CD4-positive, alpha-beta T cell treated with Interleukin-21 for 1 hour (primary cell): ENCODE measurements around the gene PPP1R14D.

Experiments used
- DNase-seq: peaks from one replicate; pipeline ENCODE4 v3.0.0-alpha.2; 2020

The PPP1R14D gene

DNA sequence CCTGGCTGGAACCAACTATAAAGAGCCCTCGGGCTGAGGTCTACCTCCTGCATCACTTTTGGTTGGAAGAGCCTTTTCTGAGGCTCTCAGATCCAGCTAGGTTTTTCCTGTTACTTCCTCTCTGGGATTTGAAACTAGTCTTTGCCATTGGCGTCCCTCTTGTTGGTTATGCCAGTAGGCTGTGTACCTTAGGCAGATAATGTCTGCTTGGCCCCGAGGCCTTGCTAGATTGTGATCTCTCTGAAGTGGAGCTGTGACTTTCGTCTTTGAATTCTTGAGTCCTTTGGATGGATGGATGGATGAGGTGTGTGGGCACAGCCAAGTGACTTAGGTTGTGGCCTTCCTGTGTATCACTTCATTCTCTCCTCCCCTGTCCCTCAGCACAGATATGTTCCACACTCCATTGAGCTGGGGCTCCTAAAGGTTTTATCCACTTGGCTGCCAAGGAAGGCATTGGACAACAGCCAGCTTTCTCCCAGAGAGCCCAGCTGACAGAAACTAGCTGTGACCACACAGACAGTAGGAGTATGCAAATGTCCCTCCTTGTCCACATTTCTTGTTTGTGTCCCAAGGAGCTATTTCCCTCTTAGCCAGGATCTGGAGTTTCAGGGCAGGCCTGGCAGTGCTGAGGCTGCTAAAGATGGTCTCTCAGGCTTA, 13.3 kb downstream of the PPP1R14D start:
- DNase-seq, result no peak

DNA sequence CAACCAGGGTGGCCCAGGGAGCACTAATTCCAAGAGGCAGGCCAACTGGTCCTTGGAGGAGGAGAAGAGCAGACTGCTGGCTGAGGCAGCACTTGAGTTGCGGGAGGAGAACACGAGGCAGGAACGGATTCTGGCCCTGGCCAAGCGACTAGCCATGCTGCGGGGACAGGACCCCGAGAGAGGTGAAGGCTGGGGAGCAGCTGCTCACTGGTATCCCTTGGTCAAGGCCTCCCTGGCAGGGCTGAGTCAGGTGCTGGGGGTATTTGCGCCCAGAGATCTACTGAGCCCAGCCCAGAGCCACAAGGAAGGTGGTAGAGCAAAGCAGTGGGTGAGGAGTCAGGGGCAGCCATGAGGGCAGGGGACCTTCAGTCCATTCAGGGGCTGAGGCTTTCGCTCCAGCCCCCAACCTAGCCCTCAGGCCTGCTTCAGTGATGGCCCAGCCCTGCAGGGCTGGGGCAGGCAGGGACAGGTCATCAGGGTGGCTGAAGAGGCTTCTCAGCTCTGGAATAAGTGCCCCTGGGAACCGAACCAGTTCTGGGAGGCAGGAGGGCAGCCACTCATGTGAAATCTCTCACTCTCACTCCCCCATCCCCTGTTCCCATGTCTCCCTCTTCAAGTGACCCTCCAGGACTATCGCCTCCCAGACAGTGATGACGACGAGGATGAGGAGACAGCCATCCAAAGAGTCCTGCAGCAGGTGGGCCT, 15.6 kb downstream of the PPP1R14D start:
- DNase-seq, result no peak

DNA sequence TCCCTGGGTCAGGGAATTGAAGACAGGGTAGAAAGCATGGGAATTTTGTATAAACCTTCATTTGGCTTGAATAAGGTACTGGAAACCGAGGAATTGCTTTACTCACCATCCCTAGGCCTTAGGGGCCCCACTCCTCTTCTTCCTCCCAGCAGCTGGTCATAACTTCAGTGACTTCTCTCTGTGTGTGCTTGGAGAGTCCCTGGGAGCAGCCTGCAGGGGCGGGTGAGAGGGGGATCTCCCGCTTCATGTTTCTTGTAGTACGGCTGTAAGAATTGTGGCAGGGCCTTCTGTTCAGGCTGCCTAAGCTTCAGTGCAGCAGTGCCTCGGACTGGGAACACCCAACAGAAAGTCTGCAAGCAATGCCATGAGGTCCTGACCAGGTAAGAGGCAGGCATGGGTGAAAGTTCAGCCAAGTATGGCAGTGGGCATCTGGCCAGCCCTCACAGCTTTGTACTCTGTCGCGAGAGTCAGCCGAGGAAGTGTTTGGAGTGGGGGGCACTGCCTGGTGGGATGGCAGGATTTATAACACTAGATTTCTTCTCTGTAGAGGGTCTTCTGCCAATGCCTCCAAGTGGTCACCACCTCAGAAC, 19.6 kb downstream of the PPP1R14D start:
- no peak for DNase-seq

DNA sequence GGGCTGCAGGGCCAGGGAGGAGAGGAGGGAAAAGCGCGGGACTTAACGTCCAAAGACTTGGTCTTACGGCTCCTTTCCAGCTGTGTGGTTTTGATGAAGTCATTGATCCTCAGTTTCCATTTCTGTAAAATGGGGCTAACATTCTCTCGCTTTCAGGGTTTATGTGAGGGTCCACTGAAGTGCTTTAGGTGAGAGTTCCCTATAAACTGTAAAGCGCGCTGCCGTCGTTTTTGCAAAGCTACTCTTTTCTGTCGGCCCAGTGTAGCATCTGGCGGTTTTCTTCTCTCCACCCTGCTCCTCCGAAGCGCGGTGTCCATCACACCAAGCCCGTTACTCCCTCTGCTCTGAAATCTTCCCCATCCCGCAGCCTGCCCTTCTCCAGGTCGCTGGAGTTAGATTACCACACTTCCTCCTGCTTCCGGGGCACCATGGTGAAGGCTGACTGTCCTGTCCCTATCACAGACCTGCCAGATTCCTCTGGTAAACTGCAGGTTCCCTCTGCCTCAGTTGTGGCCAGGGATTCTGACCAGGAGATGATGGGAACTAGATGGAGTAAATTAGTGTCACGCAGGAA, 20.5 kb downstream of the PPP1R14D start:
- DNase-seq, result no peak

DNA sequence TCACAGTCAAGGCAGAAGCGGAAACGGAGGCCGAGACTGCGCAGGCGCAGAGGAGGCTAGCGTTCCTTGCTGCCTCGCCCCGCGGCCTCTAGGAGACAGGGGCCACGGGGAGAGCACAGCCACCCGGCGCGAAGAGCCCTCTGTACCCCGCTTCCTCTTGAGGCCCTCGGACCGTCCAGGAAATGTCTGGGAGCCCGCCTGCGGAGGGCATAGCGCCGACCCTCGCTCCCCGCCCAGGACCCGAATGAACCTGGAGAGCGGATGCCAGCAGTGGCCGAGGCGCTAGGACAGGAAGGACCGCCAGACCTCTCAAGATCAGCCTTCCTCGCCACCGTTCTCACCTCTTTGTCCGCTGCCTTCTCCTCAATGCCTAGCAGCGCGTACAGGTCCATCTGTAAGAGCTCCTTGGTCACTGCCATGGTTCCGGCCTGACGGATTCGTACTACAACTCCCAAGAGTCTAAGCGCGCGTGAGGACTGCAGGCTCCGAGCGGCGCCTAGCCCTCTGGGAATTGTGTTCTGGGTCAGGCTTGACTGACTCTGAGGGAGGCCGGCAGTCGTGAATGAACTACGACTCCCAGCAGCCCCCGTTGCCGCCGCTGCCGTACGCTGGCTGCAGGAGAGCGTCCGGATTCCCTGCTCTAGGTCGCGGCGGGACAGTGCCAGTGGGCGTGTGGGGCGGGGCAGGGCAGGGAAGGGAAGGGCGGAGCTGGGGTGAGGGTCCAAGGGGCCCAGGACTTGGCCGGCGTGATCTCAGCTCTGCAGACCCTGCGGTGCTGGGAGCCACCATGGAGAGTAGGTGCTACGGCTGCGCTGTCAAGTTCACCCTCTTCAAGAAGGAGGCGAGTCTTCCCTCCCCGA, 21.2 kb downstream of the PPP1R14D start, which contains the start of the genes DNAJC17 and ZFYVE19:
Gene DNAJC17, minus strand, starts transcription at position 446 of the 860 bp plus-strand sequence. Its CDS starts 27 bp downstream, at position 419.
Gene ZFYVE19, plus strand, starts transcription at position 62 of the 860 bp plus-strand sequence. Its CDS starts 501 bp downstream, at position 563.
- peak; percentile 95 for DNase-seq

DNA sequence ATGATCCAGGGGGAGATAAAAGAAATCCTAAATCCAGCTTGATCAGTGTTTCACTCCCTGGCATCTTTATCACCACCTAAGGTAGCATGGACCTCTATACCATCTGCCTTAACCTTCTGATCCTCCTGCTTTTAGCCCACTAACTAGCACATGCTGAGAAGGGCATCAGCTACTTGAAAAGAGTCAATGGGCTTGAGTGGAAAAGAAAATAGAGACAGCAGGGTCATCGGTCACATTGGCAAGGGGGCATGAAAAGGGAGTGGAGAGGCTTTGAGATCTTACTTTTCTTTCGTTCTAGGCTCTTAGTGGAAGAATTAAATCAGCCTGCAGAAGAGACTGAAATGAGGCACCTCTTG, 21.9 kb downstream of the PPP1R14D start:
- DNase-seq, result no peak

DNA sequence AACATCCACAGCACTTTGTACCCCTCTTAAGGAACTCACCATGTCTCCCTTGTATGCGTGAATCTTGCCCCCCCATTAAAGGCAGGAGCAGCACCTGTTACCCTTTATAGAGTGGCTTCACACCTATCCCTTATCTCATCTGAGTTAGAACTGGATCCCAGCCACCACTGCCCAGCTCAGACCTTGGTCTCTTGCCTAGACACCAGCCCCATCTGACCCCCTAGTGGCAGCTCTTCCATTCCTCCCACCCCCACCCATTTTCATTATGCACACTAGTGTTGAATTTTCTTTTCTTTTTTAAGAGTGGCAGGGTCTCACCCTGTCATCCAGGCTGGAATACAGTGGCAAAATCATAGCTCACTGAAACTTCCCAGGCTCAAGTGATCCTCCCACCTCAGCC, 24.8 kb downstream of the PPP1R14D start:
- no peak for DNase-seq

DNA sequence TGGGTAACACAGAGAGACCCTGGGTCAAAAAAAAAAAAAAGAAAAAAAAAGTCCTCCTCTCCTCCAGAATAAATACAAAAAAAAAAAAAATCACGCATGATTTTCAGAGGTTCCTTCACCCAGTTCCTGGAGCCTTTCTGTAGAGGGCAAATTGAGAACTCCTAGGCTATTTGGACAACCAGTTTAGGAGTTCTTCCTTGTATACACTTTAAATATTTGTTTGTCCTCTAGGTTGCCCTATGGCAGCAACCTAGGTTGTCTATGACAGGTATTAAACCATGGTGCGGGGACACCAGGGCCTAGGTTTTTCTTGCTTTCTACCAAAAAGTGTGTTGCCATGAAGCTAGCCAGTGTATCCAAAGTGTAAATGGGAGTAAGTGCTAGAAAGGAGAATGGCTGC, 25.4 kb downstream of the PPP1R14D start:
- DNase-seq, result no peak

DNA sequence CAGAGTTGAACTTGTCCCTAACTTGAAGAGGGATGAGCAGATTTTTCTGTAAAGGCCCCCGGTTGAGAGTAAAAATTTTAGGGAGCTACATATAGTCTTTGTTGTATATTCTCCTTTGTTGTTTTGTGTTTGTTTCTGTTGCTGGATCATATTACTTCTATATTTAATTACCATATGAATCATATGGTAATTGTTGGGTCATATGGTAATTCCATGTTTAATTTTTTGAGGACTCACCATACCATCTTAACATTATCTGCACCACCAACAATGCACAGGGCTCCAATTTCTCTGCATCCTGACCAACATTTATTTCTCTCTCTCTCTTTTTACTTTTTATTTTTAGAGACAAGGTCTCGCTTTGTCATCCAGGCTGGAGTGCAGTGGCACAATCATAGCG, 29.0 kb downstream of the PPP1R14D start:
- DNase-seq, result no peak

DNA sequence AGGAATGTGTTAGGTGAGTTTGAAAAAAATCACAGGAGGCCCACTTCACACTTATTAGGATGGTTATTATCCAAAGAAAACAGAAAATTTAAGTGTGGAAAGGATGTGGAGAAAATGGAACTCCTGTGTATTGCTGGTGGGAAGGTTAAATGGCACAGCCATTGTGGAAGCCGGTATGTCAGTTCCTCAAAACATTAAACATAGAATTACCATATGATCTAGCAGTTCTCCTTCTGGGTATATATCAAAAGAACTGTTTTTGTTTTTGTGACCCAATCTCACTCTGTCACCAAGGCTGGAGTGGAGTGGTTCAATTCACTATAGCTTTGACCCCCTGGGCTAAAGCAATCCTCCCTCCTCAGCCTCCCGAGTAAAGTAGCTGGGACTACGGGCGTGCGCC, 32.0 kb downstream of the PPP1R14D start:
- DNase-seq, result no peak

DNA sequence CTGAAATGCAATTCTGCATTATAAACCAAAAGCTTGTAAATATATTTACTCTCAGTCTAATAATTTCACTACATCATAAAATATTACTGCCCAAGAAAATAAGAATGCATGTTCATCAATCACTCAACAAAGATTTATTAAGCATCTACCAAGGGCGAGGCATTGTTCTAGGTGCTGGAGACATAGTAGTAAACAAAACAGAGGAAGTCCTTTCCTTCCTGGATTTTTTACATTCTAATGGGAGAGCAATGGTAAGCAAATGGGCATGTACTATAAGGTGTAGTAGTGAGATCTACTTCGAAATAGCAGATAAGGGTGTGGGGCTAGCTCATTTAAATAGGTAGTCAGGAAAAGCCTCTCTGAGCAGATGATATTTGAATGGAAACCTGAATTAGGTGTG, 32.5 kb downstream of the PPP1R14D start:
- DNase-seq, result no peak

DNA sequence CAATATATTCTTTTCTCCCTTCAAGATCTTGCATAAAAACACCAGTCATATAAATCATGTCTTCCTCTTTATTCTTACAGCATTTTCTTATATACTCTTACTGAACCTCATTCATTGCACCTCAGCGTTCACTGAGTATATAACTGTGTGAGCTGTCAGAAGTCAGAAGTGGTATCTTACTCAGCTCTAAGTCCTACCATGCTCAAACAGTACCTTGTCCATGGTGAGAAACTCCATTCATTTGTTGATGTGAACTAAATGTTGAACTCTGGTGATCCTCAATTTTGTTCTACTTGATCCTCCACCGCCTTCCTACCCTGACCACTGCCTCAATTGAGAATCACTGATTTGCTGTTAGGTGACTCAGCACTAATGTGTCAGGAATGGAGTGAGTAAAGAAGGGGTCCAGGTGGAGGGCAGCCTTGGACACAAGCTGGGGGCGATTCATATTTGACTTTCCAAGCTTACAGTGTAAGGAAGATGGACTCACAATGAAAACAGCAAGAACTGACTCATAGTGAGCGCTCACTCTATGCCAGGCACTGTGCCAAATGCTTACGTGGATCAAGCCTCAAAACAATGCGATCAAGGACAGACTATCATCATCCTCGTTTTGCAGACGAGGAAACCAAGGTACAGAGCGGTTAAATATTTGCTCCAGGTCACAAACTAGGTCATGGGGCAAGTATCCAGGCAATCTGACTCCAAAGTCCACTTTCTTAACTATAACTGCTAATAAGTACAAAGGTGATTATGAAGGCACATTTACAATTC, 35.1 kb downstream of the PPP1R14D start:
- DNase-seq, result no peak

DNA sequence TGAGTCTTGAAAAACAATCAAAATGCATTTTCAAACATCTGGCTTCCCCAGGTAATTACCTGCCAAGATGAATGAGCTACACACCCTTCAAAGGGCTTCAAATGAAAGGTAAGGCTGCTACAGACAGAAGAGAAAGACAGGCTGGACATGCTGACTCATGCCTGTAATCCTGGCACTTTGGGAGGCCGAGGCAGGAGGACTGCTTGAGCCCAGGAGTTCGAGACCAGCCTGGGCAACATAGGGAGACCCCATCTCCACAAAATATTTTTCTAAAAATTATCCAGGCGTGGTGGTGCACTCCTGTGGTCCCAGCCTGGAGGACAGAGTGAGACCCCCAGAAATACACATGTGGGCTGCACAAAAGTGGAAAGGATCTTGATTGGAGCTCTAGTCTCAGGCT, 36.1 kb downstream of the PPP1R14D start:
- no peak for DNase-seq

DNA sequence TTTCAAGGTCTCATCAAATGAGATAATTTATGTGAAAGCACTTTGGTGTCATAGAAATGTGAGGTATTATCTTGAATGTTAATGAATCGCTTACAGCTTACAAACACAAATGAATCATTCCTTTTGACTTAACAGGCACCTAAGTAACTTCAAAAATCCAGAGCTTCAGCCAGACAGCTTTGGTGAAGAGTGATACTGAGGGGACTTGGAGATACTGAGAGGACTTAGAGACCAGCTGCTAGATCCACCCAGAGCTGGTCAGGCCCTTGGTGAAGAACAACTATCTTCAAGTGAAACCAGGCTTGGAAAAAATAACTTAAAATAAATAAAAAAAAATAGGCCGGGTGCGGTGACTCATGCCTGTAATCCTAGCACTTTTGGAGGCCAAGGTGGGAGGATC, 37.8 kb downstream of the PPP1R14D start:
- DNase-seq, result no peak

DNA sequence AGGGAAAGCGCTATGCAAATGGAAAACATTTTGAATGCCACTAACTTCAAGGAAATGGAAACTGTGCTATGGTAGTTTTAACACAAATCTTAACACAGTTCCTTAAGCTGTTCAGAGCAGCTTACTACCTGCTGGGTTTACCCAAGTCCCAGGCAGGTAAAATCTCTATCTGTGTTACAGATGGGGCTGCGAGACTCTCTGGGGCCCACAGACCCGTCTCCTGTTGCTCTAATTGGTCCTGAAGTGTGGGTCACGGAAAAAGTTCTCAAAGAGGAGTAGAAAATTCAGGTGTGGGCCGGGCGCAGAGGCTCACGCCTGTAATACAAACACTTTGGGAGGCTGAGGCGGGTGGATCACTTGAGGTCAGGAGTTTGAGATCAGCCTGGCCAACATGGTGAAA, 38.5 kb downstream of the PPP1R14D start:
- no peak for DNase-seq

DNA sequence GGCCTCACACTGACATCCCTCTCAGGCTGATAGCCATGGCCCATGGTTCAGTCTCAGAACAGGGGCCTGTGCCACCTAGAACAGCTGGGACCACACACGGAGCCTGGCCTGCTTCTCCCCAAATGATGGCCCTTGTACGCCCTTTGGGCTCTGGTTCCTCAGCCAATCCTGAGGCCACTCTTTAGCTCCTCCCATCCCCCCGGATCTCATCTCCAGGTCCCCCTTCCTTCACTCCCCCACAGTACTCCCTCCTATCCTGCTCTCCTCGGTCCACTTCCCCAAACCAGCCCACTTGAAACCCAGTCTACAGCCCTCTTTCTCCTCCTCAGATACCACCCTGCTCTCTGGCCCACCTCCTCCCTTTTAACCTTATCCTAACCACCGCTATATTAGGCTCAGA, 39.4 kb downstream of the PPP1R14D start:
- no peak for DNase-seq

DNA sequence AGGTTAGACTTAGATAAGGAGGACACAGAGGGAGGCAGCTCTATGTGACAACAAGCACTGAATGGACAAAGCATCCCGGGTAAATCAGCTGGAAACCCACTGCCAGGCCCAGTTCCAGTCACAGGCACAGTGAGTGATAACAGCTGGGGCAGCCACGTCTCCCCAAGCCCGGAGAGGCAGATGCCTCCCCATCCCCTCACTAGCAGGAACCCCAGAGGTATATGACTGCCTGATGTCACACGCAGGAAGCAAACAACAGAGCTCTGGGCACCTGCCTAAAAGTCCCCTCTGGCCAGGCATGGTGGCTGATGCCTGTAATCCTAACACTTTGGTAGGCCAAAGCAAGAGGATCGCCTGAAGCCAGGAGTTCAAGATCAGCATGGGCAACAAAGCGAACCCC, 40.5 kb downstream of the PPP1R14D start:
- no peak for DNase-seq

DNA sequence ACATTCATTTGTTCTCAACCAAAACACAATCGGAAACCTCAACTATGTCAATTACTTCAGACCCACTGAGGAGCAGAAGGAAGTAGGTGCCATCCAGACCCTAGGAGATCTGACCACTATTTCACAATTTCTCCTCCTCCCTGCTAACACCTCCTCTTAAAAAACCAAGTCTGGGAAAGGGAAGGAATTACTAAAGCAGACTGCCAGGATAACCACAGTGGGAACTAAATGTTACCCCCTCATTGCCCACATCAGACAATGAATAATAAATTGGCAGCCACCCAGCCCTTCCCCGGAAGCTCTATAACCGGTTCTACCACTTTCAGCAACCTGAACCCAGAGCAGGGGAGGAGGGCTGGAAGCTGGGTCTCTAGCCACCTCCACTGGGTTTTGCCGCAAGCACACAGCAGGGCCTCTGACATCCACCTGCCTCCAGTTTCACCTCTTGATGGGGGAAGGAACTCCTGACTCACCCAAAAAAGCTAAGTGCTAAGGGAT, 41.1 kb downstream of the PPP1R14D start:
- DNase-seq, result peak; percentile 49

DNA sequence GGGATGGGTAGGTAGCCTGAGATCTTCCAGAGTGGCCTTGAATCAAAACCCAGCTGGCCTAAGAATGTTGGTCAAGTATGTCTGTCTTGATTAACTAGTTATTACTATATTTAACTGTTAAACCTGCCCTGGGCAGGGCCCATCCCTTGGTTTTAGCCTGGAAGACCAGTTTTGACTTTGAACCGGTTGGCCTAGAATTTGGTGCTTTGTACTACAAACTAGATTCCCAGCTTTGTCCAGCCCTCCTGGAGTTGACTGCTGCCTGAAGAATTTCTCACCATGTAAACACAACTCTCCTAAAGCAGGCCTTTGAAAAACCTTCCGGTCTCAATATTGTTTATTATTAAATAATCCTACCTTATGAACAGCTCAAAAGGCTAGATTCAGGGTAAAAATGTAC, 42.7 kb downstream of the PPP1R14D start:
- DNase-seq, result no peak

DNA sequence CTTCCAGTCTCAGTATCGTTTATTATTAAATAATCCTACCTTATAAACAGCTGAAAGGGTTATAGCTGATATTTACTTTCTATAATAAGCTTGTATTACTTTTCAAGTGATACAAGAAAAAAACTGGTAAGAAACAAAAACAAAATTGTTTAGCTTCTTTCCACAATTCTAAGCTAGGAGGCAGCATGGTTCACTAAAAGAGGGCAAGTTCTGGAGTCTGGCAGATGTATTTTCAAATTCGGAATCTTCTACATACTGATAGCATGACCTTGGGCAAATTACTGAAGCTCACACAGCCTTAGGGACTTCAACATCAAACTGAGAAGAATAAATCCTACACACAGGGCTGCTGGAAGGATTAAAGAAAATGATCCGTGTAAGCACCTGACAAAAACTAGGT, 43.3 kb downstream of the PPP1R14D start:
- DNase-seq, result no peak

DNA sequence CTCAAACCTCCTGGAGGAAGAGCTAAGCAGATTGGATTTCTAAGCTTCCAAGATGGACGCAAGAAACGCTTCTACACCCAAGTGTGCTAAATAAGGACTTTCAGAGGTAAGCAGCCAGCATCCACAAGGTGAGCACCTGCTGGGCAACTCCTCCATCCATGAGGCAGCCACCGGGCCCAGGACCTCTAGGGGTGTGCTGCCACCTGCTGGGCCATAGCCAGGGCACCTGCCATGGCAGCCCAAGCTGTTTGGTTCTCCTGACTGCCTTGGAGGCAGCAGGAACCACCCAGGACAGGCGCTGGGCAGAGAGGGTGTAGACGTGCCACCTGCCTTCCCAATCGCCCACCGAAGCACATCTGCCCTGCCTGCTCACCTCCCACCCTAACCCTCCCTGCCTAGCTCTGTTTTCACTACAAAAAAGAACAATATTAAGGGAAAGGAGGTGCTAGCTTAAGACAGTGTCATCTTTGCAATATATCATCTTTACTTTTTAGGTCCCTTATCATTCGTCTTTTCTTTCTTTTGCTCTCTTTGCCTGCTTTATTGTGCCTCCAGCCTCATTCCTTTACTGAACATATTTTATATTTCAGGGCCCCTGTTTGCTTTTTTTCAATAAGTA, 45.8 kb downstream of the PPP1R14D start:
- DNase-seq, result peak; percentile 84
